ENCODE results near the gene PKD1L1.
"Not testable (repeated sequence)": the region's sequence is repeated elsewhere in the genome, so short reads cannot be mapped to it uniquely, and the experiment has no call there.

The PKD1L1 gene

DNA sequence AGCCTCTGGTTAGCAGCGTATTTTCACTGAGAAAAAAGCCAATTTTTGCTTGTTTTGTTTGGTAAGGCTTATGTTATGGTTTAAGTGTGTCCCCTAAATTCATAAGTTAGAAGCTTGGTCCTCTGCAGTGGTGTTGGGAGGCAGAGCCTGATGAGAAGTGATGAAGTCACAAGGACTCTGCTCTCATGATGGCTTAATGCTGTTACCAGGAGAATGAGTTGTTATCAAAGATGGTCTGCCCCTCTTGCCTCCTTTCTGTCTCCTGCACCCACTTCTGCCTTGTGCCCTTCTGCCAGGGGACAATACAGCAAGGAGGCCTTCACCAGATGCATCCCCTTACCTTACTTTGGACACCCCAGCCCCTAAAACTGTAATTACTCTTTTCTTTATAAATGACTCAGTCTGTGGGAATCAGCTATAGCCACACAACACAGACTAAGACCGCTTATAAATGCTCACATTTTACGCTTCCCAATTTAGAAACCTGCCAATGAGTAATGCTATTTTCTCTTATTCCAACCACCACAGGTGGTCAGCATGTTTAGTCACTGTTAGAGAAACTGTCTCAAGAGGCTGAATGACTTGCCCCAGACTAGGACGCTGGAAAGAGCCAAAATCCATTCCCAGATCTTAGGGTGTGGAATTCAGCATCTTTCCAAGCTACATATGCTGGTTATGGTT, 6.1 kb upstream of the PKD1L1 start:
- FAIRE-seq: no peak

DNA sequence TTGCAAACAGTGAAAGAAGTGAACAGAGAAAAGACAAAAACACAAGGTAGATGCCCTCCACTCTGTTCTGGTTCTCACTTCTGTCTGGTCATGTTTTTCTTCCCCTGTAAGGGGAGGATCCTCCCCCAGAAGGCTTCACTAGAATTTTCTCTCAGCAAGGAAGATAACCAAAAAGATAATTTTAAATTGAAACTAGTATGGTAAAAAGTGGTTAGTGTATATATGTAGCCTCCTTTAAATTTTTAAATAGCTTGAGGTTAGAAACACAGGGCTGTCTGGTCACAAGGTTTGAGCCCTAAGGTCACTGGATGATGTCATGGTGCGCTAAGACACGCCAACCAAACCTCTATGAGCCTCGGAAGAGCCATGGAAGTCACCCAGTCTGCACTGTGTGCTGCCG, 5.6 kb upstream of the PKD1L1 start:
- no peak for FAIRE-seq

DNA sequence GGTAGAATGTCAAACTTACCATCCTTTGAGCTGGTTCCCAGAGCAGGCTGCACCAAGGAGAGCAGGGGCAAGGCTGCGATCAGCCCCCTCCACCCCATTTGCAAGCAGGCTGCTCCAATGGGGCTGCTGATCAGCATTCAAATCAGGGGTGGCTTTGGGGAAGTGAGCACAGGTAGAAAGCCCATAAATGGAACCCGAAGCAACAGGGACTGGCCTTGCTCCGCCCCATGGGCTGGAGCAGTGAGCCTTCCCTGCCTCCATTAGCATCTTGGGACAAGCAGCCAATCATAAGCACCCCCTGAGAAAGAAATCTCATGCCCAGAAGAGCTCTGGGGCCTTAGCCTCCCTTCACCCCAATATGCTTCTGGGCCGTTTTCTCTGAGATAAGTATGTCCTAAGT, 4.0 kb upstream of the PKD1L1 start:
- FAIRE-seq: no peak

DNA sequence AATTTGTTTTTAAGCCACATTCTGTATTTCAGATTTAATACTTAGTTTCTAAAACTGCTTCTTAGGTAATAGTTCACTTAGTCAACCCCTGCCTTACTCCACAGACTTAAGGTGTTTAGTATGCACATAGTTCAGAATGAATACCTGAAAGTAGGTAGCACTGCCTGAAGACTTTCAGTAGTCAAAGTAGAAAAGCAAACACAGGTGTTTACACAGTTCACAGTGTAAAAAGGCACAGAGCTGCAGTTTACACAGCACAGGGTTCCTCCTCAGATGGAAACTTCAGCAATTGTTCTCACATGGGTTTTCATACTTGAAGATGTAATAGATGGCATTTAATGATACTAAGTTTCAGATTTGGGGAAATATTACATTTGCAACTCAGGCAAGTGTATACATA, 3.1 kb upstream of the PKD1L1 start:
- no peak for FAIRE-seq

DNA sequence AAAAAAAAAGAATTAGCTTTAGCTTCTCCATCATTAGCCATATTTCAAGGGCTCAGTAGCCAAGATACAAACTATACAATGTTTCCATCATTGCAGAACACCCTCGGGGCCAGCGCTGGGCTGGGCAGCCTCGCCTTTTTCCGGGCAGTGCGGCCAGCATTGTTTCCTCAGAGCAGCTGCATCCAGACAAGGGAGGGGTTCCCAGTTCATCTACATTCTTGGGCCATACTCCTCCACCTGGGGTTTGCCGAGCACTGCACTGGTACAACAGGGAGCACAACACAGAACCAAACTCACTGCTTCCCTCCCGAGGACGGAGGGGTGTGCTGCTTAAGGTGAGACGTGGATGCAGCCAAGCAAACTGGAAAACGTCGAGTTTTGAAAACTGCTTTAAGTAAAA, 2.4 kb upstream of the PKD1L1 start:
- FAIRE-seq: no peak

DNA sequence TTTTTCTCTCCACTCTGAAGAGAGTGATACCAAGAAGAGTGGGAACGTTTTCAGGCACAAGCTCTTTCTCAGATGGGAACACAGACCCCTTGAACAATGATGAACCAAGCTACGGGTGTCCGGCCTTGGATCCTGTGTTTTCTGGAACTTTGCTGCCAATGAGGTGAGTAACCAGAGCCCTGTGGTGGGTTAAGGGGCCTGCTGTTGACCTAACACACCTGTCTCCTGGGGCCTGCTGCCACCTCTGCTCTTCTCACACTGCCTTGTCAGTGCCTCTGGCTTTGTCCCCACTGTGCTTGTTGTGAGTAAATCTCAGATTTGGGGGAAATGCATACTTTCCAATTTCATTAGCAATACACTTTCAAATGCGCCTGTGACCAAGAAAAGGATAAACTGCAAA, 1.4 kb upstream of the PKD1L1 start:
- no peak for FAIRE-seq

- no peak for FAIRE-seq
Observed at GRCh38 chr7:47947355-47947749, 914 bp downstream of the PKD1L1 start.

DNA sequence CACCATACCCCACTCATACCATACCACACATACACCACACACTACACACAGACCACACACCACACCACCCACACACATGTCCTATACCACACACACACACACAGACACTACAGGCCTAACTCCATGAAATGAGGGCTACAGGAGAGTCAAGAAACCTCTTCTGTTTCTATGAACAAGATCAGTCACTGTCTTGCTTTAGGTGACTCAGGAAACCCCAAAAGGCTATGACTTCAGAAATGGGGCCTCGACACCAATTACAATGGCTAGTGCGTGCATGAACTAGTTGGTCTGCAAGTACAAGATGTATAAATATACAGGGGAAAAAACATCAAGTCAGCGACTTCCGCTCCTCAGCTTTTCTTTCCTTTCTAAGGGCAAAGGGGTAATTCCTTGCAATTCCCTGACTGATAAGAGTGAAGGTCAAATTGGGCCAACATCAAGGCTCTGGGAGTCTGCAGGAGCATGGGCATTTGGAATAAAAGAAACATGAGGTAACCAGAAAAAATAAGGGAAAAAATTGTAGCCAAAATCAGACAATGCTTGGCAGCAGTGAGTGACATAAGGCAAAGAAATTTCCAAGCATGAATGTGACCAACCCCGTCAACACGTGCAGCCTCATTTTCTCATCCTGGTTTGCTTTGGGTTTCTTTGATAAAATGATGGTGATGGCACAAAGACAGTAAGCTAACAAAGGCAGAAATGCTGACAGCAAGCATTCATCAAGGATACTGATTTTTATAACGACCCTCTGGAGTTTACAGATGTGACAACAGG, 1.5 kb downstream of the PKD1L1 start:
- no peak for FAIRE-seq

GRCh38 chr7:47945261-47946015, 2.8 kb downstream of the PKD1L1 start:
- peak; percentile 95 for FAIRE-seq

DNA sequence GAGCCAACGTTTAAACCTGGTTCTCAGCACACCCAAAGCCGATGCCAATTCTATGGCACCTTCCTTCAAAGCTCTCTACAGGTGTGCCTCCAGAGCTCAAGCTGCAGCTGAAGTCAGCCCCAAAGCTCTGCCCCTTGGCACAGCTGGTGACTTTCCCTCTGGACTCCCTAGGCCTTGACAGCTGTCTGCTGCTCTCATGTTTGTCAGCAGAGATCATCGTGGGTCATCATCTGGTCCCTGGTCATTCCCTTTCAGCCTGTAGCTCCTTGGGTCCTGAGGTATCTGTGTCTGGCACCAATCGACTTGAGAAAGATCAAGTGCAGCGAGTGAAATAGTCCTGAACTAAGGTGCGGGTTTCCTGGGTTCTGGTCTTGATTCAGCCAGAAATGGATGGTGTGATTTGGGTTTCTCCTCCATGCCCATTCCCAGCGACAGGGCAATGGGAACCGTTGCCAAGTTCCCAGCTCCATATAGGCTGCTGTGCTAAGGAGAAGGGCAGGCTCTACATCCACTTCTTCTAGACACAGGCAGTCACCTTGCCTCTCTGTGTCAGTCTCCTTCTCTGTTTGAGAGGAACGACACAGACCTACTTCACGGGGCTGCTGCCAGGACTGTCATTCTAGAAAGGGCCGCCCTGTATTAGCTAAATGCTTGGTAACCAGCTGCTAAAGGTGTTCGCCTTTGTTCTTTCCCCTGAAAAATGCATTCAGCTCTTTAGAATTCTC, 3.6 kb downstream of the PKD1L1 start:
- no peak for FAIRE-seq

DNA sequence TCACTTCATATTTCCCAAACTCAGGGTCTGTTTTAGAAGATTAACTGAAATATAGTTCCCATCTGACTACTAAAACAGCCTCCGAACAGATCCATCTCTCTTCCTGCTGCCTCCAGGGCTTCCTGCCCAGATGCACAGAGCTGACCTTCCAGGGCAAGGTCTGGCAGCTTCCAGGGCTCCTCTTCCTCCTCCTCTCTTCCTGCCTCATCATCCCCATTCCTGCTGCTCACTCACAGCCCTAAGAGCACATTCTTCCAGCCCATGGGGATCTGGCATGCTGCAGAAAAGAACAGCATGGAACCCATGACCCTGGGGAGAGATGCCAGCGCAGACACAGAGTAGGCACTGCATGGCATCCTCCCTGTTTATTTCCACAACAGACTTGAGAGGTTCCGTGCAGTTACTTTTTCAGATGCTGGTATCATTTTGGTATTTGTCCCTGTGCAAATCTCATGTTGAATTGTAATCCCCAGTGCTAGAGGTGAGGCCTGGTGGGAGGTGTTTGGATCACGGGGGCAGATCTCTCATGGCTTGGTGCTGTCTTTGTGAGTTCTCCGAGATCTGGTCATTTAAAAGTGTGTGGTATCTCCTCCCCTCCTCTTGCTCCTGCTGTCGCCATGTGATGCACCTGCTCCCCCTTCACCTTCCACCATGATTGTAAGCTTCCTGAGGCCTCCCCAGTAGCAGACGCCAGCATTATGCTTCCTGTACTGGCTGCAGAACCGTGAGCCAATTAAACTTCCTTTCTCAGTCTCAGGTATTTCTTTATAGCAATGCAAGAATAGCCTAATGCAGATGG, 4.4 kb downstream of the PKD1L1 start:
- no peak for FAIRE-seq

DNA sequence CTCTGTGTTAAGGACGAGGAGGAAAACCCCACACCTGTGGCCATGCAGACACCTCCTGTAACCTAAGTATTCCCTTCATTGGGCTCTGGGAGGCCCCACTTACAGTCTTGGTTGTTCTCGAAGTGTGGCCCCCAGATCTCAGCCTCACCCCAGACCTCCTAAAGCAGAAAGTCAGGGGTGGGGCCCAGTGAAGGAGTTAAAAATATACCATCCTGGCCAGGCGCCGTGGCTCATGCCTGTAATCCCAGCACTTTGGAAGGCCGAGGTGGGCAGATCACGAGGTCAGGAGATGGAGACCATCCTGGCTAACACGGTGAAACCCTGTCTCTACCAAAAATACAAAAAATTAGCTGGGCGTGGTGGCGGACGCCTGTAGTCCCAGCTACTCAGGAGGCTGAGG, 5.6 kb downstream of the PKD1L1 start:
- FAIRE-seq: not testable (repeated sequence)

DNA sequence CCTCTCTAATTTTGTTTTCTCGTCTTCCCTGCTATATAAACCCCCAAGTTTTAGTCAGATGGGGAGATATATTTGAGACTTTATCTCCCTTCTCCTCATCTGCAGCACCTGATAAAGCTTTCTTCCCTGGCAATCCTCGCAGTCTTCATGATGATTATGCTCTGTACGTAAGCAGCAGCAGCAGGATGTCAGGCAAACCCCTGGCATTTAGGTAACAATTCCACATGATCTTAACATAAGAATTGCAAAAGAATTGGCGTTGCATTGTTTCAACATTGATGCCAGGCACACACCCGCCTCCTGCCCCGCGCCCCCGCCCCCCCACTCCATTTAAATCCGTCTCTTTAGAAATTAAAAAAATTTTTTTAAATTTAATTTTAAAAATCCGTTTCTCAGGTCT, 6.1 kb downstream of the PKD1L1 start:
- FAIRE-seq: no peak

DNA sequence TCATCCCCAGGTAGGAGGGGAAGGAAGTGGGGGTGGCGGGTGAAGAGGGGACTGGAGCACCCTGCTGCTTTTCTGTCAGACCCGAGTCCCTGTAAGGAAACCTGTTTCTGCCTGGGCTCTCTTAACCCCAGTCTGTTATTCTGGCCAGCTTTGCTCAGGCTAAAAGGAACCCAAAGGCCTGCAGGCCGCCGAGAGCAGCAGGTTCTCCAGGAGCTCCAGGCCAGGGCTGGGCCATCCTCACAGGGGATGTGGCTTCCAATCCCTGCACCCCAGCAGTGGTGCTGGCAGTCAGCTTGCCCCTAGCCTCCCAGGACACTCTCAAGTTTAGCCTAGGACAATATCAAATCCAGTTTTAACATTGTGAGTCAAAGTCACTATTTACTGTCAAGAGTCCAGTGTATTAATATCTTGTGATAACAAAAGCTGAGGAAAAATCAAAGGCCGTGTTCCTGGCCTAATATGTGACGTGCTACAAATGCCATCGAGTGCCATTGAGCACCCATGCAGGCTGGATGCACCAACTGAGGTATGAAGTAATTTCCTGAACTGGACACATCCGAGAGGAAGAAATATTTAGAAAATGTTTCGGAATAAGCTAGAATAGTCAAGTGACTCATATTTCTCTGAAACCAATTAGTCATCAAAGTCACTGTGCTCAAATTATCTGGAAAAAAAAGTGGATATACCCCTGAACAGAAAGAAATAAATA, 7.0 kb downstream of the PKD1L1 start:
- FAIRE-seq: no peak

- FAIRE-seq: no peak
Observed at GRCh38 chr7:47940088-47941013, 7.9 kb downstream of the PKD1L1 start.

- FAIRE-seq: no peak
Observed at GRCh38 chr7:47939425-47940036, 8.7 kb downstream of the PKD1L1 start.

- no peak for FAIRE-seq
Observed at GRCh38 chr7:47938574-47939165, 9.6 kb downstream of the PKD1L1 start.

GRCh38 chr7:47937711-47938573, 10.3 kb downstream of the PKD1L1 start:
- no peak for FAIRE-seq
